HG02623 (cell line): Measurements from ENCODE around the gene TRAF7.
A peak's percentile ranks its signal among the peaks of the same experiment; 100 is the strongest.
"Not testable (repeated sequence)": the region's sequence is repeated elsewhere in the genome, so short reads cannot be mapped to it uniquely, and the experiment has no call there.

Experiments used
- ATAC-seq: cut with Tn5 transposase; IDR thresholded peaks from one replicate; pipeline ENCODE4 v1.9.1; 2021; ENCODE audit warnings: moderate library complexity; ENCODE audit not compliant: unreplicated experiment

The TRAF7 gene

DNA sequence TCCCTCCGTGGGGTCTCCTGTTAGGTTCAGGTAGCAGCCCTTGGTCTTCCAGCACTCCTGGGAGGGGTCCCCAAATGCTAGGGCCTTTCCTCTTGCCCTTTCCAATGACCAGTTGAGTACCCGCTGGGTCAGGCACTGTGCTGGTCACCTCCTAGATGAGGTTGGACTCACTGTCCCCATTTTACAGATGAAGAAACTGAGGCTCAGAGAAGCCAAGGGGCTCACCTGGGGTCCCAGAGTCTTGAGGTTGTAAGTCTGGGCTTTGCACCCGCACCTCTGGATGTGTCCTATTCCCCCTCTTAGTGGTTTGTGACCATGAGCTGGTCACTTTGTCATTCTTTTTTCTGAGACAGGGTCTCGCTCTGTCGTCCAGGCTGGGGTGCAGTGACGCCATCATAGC is 42.2 kb downstream of the TRAF7 start:
- ATAC-seq: no peak

DNA sequence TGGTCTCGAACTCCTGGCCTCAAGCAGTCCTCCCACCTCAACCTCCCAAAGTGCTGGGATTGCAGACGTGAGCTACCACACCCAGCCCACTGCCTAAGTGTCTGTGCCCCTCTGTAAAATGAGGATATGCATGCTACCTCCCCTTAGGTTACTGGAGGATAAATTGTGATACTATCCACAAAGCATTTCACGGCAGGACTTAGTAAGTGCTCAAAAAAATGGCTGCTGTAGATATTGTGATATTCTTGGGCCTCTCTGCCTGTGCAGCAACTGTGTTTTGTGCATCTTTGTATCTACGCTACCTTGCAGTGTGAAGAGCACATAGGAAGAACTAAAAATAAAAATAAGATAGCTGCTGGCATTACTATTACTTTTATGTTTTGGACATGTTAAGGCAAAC is 42.7 kb downstream of the TRAF7 start:
- ATAC-seq: no peak

DNA sequence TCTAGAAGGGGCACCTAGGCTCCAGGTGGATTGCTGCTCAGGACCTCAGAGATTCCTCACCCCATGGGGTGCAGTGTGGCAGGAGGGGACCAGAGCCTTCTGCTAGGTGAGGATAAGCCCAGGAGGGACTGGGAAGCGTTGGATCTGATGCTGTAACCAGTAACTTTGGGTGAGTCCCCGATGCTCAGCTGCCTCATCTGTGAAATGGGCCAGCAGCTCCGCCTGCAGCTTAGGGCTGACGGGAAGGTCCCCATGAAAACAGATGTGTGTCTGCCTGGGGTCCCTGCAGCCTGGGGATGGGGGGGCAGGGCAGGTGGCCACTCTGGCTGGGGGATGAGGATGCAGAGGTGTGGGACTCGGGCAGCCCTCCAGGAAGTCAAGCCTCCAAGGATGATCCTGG is 43.5 kb downstream of the TRAF7 start:
- no peak for ATAC-seq

DNA sequence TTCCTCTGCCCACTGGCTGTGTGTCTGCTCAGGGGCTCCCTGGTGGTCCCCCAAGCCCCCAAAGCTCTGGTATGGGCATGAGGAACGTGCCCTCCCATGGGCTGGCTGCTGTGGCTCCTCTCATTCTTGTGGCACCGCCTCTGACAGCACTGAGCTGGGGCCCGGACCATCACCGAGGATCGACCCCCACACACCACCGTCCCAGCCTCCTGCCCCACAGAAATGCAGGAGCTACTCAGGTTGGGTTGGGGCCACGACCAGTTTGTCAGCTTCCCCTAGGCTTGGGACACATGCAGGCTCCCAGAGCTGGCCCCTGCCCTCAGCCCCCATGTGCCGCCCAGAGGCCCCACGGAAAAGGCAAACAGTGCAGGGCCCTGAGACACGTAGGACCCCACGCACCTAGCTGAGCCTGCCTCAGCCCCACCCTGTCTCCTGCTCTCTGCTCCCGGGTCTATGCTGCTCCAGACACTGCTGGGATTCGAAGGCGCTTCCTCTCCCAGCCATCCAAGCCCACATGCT is 44.1 kb downstream of the TRAF7 start:
- no peak for ATAC-seq

DNA sequence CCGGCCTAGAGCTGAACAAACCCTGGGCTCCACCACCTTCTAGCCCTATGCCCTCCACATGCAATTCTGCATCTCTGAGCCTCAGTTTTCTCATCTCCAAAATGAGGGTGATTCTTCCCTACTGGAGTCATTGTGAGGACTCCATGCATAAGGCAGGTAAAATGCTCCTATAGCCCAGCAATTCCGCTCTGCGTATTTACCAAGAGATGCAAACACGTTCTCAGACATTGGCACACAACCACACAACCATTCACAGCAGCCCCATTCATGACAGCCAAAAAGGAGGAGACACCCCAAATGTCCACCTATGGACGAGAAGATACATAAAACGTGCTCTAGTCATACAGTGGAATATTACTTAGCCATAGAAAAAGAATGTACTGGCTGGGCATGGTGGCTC is 44.7 kb downstream of the TRAF7 start:
- ATAC-seq: no peak

DNA sequence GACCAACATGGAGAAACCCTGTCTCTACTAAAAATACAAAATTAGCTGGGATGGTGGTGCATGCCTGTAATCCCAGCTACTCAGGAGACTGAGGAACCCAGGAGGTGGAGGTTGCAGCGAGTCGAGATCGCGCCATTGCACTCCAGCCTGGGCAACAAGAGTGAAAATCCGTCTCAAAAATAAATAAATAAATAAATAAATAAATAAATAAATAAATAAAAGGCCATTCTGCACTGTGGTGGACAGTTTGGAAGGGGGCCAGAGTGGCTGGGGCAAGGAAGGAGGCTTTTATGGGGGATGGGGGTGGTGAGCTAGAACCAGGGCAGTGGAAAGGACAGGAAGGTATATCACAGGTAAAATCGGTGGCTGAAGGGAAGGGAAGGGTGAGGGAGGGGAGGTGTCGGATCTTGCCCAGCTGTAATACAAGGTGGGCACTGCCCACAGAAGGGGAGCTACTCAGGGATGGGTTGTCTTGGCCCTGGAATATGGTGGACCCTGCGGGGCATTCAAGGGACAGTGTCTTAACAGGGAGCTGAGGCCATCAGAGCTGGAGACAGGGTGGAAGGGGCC is 47.6 kb downstream of the TRAF7 start:
- ATAC-seq: not testable (repeated sequence)

DNA sequence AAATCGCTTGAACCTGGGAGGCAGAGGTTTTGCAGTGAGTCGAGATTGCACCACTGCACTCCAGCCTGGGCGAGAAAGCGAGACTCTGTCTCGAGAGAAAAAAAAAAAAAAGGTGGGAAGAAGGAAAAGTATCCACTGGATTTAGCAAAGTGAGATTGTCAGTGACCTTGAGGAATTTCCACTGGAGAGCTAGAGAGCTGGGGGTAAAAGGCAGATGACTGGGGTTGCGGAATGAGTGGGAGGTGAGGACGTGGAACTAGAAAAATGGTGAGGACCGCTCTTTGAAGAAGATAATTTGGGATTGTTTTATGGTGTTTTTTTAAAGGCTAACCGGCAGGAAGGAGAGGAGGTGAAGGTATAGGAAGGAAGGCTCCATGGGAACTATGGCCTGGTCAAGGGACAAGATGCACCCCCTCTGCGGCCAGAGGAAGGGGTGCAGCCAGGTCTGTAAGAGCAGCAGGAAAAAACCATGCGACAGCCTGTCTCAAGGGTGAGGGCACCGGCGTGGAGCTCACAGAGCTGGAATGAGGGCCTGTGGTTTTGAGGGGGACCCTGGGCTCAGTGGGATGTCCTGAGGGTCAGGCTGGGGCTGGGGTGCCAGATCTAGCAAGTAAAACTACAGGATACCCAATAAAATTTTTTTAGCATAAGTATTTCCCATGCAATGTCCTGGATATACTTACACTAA is 49.0 kb downstream of the TRAF7 start:
- no peak for ATAC-seq

DNA sequence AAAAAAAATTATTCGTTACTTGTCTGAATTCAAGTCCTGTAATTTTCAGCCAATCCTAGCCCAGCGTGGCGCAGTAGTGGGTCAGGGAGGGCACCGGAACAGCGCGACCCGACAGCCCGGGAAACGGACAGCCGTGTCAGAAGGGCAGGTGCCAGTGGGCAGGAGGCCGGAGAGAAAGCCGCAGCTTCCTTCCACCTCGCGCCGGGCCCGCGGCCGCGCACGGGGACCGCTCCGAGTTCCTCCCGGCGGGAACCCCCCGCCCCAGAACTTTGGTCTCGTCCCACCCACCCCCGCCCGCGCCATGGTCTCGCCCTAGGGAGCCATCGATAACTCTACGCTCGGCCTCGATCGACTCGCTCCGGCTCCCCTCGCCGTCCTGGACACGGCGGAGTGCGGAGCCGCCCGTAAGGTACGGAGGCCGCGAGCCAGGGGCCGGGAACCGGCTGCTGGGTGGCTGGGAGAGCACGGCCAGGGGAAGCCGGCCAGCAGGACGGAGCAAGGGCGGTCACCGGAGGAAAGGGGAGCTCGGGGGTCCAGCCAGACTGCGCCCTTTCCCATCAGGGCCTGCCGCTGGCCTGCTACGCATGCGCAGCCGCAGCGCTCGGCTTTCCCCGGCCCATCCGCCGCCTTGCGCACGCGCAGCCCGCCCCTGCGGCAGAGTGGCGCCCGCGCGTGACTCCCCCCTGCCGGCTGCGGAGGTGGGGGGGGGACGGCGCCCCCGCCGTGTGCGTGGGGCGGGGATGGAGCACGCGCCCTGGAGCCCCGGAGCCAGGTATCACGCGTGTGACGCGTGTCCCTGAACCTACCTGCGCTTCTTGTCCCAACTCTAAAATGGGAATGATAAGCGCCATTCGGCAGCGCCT is 49.8 kb downstream of the TRAF7 start, which contains the start of gene MLST8:
MLST8 (plus strand) TSS at position 351 of the 863 bp plus-strand sequence. CDS start 632 bp downstream, outside the sequence.
- ATAC-seq: peak; percentile 71

DNA sequence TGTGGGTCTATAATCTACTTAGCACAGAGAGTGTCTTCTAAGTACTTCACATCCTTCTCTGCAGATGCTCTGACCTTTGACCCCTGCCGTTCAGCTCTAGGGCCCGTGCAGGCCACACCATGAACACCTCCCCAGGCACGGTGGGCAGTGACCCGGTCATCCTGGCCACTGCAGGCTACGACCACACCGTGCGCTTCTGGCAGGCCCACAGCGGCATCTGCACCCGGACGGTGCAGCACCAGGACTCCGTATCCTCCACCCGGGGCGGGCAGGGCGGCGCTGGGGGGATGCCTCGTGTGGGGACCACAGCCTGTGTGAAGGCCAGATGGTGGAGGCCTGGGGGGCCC is 50.4 kb downstream of the TRAF7 start:
- ATAC-seq: no peak

DNA sequence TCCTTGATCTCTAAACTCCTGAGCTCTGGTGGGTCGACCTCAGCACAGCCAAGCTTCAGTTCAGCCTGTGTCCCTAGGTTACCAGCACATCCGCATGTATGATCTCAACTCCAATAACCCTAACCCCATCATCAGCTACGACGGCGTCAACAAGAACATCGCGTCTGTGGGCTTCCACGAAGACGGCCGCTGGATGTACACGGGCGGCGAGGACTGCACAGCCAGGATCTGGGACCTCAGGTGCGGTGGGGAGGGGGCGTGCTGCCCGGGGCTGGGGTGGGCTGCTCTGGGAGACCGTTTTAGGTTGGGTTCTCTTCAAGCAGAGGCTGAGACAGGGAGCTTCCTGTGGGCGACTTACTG is 50.8 kb downstream of the TRAF7 start:
- no peak for ATAC-seq

DNA sequence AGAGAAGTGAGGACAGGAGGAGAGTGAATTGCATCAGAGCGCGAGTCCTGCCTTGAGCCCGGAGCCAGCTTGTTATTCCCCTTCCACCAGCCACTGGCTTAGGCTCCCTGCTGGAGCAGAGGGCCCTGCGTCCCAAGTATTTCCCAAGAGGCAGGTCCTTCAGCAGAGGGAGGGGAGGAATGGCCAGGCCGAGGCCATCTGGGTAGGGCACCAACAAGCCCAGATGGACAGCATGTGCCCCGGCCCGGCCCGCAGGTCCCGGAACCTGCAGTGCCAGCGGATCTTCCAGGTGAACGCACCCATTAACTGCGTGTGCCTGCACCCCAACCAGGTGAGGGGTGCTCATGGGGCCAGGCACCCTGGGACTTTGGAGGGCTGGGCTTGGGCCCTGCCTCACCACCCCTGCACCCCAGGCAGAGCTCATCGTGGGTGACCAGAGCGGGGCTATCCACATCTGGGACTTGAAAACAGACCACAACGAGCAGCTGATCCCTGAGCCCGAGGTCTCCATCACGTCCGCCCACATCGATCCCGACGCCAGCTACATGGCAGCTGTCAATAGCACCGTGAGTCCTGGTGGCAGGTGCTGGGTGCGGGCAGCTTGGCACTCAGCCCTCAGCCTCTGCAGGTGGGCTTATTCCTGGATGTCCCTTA is 51.3 kb downstream of the TRAF7 start:
- ATAC-seq: no peak

DNA sequence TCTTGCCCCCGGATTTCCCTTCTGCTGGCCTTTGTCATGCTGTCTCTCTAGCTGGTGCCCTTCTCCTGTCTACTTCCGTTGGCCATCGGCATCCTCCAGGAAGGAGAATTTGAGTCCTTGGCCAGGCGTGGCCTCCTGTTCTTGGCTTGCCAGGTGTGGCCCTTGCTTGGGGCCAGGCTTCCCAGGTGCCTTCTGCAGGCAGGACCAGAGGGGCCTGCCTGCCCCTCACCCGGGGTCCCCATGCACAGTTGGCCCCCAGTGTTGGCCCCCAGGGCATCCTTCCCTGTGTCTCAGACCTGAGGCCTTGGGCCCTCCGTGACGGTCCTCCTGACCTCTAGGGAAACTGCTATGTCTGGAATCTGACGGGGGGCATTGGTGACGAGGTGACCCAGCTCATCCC is 52.3 kb downstream of the TRAF7 start:
- ATAC-seq: no peak

DNA sequence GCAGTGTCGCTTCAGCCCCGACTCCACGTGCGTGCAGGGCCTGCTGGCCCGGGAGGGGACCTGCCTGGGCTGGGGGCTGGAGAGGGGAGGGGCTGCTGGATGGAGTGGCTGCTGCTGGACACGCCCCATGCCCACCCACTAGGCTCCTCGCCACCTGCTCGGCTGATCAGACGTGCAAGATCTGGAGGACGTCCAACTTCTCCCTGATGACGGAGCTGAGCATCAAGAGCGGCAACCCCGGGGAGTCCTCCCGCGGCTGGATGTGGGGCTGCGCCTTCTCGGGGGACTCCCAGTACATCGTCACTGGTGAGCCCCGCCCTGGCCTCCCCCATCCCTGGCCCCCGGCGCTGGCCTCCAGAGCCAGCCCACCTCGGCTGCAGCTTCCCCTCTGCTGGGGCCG is 52.7 kb downstream of the TRAF7 start:
- ATAC-seq: no peak

DNA sequence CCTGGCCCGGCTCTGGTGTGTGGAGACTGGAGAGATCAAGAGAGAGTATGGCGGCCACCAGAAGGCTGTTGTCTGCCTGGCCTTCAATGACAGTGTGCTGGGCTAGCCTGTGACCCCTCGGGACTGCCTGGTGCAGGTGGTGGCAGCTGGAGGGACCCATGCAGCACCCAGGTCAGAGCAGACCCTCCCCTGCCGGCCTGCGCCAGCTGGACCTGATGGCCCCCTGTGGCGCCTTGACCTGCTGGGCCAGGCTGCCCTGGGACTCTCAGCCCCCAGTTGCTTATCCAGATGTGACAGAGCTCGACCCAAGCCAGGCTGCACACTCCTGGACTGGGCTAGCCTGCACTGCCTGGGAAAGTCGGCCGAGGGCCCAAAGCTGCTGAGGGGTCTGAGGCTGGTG is 53.2 kb downstream of the TRAF7 start:
- ATAC-seq: no peak

DNA sequence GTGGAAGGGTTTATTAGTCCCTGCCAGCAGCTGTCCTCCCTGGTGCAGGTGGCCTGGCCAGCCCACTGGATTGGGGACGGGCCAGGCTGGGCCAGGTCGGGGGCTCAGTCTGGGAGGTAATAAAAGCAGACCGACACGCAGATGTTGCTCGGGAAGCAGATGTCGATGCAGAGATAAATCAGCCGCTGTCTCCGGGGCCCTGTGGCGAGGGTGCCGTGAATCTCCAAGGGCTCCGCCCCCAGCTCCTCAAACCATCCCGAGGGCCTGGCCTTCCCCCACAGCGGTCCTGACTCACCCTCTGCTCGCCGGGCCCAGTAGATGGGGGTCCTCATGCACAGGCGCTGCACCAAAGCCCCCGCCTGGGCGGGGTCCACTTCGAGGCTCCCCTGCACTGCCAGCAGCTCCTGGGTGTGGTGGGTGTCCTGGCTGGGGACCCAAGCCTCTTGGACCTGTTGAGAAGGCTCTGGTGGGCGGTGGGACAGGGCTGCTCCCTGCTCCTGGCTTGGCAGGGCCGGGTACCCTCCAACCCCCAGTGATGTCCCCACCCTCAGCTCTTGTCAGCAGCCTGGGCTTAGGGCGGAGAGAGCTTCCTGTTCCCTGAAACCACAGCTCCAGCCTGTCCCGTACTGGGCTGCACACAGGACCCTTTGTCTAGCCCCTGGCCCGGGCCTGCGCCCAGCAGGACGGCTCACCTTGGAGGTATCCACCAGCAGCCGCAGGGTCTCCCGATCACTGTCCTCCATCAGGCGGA is 53.9 kb downstream of the TRAF7 start:
- ATAC-seq: no peak

DNA sequence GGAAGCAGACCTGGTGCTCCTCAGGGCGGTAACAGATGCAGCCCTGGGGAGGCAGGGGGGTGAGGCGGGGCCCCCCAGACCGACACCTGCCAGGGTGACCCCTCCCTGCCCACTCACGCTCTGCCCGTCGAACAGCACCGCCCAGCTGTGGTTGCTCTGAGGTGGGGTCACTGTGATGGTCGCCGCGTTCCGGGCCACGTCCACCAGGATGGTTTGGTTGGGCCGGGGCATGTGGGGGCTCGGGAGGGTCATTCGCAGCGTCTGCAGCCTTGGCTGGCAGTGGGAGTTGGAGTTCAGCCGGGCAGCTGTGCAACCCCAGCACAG is 54.4 kb downstream of the TRAF7 start:
- ATAC-seq: no peak

DNA sequence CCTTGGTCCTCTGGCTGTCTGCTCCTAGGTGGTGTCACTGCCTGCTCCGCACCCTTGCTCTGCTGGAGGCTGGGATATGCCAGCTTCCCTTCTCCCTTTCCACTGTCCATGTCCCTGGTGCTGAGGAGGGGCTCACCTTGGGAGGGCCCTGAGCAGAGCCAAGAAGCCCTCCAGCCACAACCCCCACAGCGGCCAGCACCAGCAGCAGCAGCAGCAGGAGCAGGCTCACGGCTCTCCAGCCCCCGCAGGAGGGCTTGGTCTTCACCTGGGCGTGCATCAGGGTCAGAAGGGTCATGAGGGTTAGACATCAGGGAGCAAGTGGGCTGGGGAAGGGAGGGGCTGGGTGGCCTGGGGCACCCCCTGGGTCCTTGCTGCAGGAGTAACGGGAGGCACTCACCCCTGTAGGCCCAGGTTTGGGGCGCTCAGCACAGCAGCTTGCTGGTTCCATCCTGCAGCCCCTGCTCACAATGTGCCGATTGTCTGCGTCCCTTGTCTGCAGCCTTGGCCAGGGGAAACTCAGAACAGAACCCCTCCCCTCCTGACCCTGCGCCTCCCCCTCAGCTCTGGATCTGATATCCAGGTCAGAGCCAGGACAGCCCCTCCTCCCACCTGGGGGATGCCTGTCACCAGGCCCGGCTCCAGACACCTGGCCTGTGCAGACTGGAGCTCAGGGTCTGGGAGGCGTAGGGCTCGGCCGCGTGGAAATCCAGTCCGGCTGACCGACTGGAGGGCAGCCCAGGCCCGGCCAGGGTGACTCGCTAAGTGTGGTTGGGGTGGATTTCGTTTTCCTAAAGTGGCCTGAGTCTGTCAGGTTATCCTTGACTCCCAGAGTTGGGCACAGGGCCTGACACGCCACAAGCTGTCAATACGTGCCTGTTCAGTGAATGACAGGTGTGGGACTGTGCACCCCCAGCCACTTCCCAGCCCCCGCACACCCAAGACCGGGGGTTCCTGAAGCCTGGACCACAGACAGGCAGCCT is 55.1 kb downstream of the TRAF7 start, which contains the start of gene BRICD5:
BRICD5 (minus strand) TSS at position 478 of the 980 bp plus-strand sequence; CDS start at position 448, 30 bp downstream.
- ATAC-seq: no peak

DNA sequence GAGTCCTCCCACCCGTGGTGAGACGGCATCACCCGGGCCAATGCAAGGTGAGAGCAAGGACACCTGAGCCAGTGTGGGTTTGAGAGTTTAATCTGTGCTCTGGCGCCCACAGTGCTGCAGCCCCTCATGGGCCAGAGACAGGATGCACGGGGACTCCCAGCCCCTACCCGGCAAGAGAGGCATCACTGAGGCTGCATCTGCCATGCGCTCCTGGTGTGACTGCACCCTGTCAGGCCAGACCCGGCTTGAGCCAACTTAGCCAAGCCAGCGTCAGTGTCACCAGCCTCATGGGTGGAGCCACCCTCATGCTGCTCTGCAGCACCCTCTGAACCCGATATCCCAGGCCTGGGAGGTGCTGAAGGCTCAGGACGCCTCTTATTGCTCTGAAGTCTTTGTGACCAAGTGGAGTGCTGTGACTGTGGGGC is 56.4 kb downstream of the TRAF7 start:
- ATAC-seq: no peak
